GM12801 (cell line): Measurements from ENCODE around the gene CYTH2.

Source experiments
- CTCF ChIP-seq: IDR thresholded peaks from one replicate; pipeline ENCODE4 v1.5.1; 2011; ENCODE audit warnings: control low read depth; ENCODE audit not compliant: insufficient read length; ENCODE audit errors: extremely low read depth

Gene CYTH2, protein sequence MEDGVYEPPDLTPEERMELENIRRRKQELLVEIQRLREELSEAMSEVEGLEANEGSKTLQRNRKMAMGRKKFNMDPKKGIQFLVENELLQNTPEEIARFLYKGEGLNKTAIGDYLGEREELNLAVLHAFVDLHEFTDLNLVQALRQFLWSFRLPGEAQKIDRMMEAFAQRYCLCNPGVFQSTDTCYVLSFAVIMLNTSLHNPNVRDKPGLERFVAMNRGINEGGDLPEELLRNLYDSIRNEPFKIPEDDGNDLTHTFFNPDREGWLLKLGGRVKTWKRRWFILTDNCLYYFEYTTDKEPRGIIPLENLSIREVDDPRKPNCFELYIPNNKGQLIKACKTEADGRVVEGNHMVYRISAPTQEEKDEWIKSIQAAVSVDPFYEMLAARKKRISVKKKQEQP

GRCh38 chr19:48469289-48469881 lies at the start of gene CYTH2:
Gene CYTH2 (plus strand): TSS chr19:48469369. CDS start chr19:48469508, 139 bp downstream.
- TF ChIP-seq CTCF: no peak

DNA sequence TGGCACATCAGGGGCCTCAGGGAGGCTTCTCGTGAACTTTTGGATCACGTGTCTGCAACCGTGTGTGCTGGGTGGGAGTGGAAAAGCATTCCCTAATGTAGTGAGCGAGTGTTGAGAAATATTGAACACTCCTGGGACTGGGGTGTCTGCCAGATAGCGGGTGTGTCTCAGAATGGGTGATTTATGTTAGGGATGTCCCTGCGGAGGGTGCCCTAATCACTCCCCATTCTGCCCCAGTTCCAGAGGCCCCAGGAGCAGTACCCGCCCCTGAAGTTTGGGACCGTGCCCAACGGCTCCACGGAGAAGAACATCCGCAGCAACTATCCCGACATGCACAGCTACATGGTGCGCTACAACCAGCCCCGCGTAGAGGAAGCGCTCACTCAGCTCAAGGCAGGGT lies 47.6 kb upstream of the CYTH2 start:
- TF ChIP-seq CTCF: no peak

DNA sequence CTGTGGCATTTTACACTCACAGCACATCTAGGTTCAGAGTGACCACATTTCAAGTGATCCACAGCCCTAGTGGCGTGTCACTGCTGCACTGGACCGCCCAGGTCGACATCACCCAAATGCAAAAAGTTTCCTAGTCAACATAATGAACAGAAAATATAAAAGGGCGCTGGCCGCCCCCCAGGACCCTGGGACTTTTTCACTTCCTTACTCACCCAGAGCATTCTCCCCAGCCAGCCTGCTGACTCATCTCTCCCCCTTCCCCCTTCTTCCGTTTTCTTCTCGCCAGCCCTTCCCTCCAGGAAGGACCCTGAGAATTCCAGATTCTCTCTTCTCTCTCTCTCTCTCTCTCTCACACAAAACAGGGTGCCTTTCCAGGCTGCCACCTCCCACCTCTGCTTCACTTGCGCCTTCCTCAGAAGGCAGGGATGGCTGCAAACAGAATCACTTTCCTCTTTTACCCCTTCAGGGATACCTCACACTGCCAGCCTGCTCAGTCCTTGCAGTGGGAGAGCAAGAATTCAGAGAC lies 44.4 kb upstream of the CYTH2 start:
- TF ChIP-seq CTCF: no peak

DNA sequence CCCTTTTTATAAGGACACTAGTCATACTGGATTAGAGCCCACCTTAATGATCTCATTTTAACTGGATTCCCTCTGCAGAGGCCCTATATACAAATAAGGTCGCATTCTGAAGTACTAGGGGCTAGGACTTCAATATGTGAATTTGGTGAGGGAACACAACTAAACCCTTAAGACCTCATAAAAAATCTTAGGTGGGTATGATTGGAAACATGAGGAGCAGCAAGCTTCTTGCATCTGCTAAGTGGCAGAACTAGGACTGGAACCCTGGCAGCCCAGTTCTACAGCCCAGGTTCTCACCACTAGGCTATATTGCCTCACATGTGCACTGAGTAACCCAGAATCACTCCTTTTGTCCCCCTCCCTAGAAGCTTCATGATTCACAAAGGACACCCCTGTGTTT lies 40.5 kb upstream of the CYTH2 start:
- TF ChIP-seq CTCF: no peak

- TF ChIP-seq CTCF: no peak
Measured at GRCh38 chr19:48433337-48433736, 35.8 kb upstream of the CYTH2 start.

GRCh38 chr19:48436586-48436985 lies 32.6 kb upstream of the CYTH2 start:
- TF ChIP-seq CTCF: no peak

GRCh38 chr19:48441360-48442050 lies 27.7 kb upstream of the CYTH2 start:
- TF ChIP-seq CTCF: no peak
